Natural killer cell (primary cell): ENCODE data around the gene FLT1. TPM values are rescaled to one million over a fixed set of nuclear protein-coding genes. Genes with fewer than 3 reads are reported as not detected.

Experiments used
- ATAC-seq, 3 donors: fragments of 150-1000 bp in 2 of 3; fragments of 200-7000 bp in 1 of 3; cut with Tn5 transposase; 1 replicate in 1 of 3; 2 replicates in 2 of 3; pipeline ENCODE4 v1.10.0; 2021; ENCODE audit warnings: mild to moderate bottlenecking in 2 of 3, moderate library complexity in 2 of 3
- DNase-seq, 2 donors: peaks; one replicate each; pipeline versions ENCODE4 v3.0.0 to v3.0.0-alpha.2; 2013 to 2021; ENCODE audit warnings: mixed read lengths in 1 of 2
- H3K27ac ChIP-seq: one replicate; pipeline ENCODE4 v1.5.1; 2013; ENCODE audit warnings: mild to moderate bottlenecking, low read length
- H3K27me3 ChIP-seq: one replicate; pipeline ENCODE4 v1.6.1; 2013; ENCODE audit warnings: low read length; ENCODE audit not compliant: control insufficient read depth, insufficient read depth
- H3K36me3 ChIP-seq: one replicate; pipeline ENCODE4 v1.6.1; 2013; ENCODE audit warnings: low read length; ENCODE audit not compliant: control insufficient read depth, insufficient read depth
- H3K4me1 ChIP-seq: one replicate; pipeline ENCODE4 v1.6.1; 2013; ENCODE audit warnings: low read length; ENCODE audit not compliant: control insufficient read depth, insufficient read depth
- H3K4me3 ChIP-seq: one replicate; pipeline ENCODE4 v1.5.1; 2013; ENCODE audit warnings: low read length
- H3K9me3 ChIP-seq: one replicate; pipeline ENCODE4 v1.6.1; 2013; ENCODE audit warnings: low read length; ENCODE audit not compliant: control insufficient read depth, insufficient read depth
- H3K27ac Mint-ChIP-seq, 2 donors: one replicate each; pipeline ENCODE4 v1.8.0; 2022; ENCODE audit warnings: mild to moderate bottlenecking in 2 of 2, mixed read lengths in 2 of 2, moderate library complexity in 1 of 2
- H3K27me3 Mint-ChIP-seq, 2 donors: one replicate each; pipeline ENCODE4 v1.8.0; 2022; ENCODE audit warnings: low read depth in 2 of 2, mixed read lengths in 2 of 2
- H3K36me3 Mint-ChIP-seq: one replicate; pipeline ENCODE4 v1.8.0; 2022; ENCODE audit warnings: mixed read lengths
- H3K4me1 Mint-ChIP-seq, 2 donors: one replicate each; pipeline ENCODE4 v1.8.0; 2022; ENCODE audit warnings: mixed read lengths in 2 of 2
- H3K4me3 Mint-ChIP-seq: one replicate; pipeline ENCODE4 v1.8.0; 2022; ENCODE audit warnings: mild to moderate bottlenecking, moderate library complexity, mixed read lengths
- H3K9me3 Mint-ChIP-seq, 2 donors: one replicate each; pipeline ENCODE4 v1.8.0; 2022; ENCODE audit warnings: mixed read lengths in 2 of 2
- WGBS: methylation state at CpG from one replicate; pipeline ENCODE4 v1.1.7; 2013; ENCODE audit warnings: missing lambda C conversion rate; ENCODE audit not compliant: insufficient coverage; 5-methylcytosine and 5-hydroxymethylcytosine counted together
- intact Hi-C: fragments of 100-400 bp; cut with micrococcal nuclease; formaldehyde crosslinking; loops from one replicate; pipeline ENCODE4 v1.14.2; 2022
- total RNA-seq, 4 donors: library from RNA; stranded (reverse); fragments of 120-200 nt in 1 of 4; gene quantifications; one replicate each; pipeline versions ENCODE4 v1.2.3 to v1.2.4, GENCODE V29; 2013 to 2022
- TF ChIP-seq, protein P1 (sequence below): fragments of 200-600 bp; IDR thresholded peaks from one replicate; pipeline ENCODE4 v1.8.0; 2022; ENCODE audit warnings: antibody characterized with exemption

FLT1 gene
- total RNA-seq, 3 donors from 2014 or later (not counting 1 experiment from before 2014, with no cell fraction given) = 0.05 to 0.43 (median 0.07) TPM

GRCh38 chr13:28408235-28408848, 86.6 kb downstream of the FLT1 start:
- Histone ChIP-seq H3K27me3 (no peaks in the 10 kb centered on the region), H3K27ac (no peak overlapping the region), H3K36me3 (no peaks in the 10 kb centered on the region), H3K4me1 (peaks cover 12% of the 10 kb centered on the region), H3K9me3 (no peaks in the 10 kb centered on the region), H3K4me3 (no peak overlapping the region)
- TF ChIP-seq, protein P1, sequence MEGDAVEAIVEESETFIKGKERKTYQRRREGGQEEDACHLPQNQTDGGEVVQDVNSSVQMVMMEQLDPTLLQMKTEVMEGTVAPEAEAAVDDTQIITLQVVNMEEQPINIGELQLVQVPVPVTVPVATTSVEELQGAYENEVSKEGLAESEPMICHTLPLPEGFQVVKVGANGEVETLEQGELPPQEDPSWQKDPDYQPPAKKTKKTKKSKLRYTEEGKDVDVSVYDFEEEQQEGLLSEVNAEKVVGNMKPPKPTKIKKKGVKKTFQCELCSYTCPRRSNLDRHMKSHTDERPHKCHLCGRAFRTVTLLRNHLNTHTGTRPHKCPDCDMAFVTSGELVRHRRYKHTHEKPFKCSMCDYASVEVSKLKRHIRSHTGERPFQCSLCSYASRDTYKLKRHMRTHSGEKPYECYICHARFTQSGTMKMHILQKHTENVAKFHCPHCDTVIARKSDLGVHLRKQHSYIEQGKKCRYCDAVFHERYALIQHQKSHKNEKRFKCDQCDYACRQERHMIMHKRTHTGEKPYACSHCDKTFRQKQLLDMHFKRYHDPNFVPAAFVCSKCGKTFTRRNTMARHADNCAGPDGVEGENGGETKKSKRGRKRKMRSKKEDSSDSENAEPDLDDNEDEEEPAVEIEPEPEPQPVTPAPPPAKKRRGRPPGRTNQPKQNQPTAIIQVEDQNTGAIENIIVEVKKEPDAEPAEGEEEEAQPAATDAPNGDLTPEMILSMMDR = no peak
- intact Hi-C loops = no loop called here
- DNase-seq (peak in 1 of 2 donors; percentile 6), ATAC-seq (peak; percentile 54 to 64 (median 57))
- peak overlapping the region; percentile 75 for H3K4me3 Mint-ChIP-seq
- H3K36me3 Mint-ChIP-seq = no peaks in the 10 kb centered on the region
- H3K27ac Mint-ChIP-seq = peak overlapping the region in 1 of 2 donors; percentile 25
- H3K9me3 Mint-ChIP-seq = no peaks in the 10 kb centered on the region
- peaks cover 21 to 27% of the 10 kb centered on the region in 2 donors for H3K4me1 Mint-ChIP-seq
- H3K27me3 Mint-ChIP-seq = peaks cover 5 to 8% of the 10 kb centered on the region in 2 donors
- WGBS = 12% methylated on average over 8 of the region's 8 CpGs

DNA sequence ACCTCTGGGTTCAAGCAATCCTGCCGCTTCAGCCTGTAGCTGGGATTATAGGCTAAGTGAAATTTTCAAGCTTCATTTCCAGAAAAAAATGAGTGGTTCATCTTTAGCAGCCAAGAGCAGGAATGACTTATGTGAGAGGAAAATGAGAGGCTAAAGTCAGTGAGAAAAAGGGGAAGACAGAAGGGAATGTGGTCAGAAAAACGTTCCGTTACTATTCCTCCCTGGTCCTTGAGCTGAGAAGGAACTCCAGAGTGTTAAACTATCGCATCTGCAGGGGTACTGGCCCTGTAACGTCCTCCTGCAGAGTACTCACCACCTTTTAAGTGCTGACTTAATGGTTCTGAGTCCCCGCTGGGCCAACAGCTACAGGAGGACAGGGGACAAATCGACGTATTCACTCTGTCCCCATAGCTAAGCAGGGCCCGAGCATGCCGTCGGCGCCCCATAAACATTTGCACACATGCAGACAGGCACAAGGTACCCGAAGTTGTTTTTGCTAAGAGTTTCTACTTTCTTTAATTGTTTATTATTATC, 88.1 kb downstream of the FLT1 start:
- TF ChIP-seq, protein P1 = no peak
- Mint-ChIP-seq H3K4me1 (peaks cover 24 to 30% of the 10 kb centered on the region in 2 donors), H3K9me3 (no peaks in the 10 kb centered on the region), H3K27me3 (peaks cover 5 to 8% of the 10 kb centered on the region in 2 donors), H3K27ac (no peak overlapping the region), H3K4me3 (no peak overlapping the region), H3K36me3 (no peaks in the 10 kb centered on the region)
- H3K4me3 ChIP-seq = no peak overlapping the region
- ATAC-seq = no peak
- H3K9me3 ChIP-seq = no peaks in the 10 kb centered on the region
- whole genome bisulfite sequencing = 84% methylated on average over 13 of the region's 13 CpGs
- no peaks in the 10 kb centered on the region for H3K27me3 ChIP-seq
- intact Hi-C loops = no loop called here
- no peaks in the 10 kb centered on the region for H3K36me3 ChIP-seq
- H3K4me1 ChIP-seq = peaks cover 12% of the 10 kb centered on the region
- no peak overlapping the region for H3K27ac ChIP-seq
- no peak for DNase-seq

GRCh38 chr13:28402057-28402381, 92.9 kb downstream of the FLT1 start:
- H3K27me3 Mint-ChIP-seq = peaks cover 2 to 8% of the 10 kb centered on the region in 2 donors
- no peaks in the 10 kb centered on the region for H3K27me3 ChIP-seq
- no peaks in the 10 kb centered on the region for H3K36me3 ChIP-seq
- no peak overlapping the region for H3K27ac ChIP-seq
- H3K4me1 Mint-ChIP-seq = peaks cover 10% of the 10 kb centered on the region in 2 donors
- no peaks in the 10 kb centered on the region for H3K4me1 ChIP-seq
- no peaks in the 10 kb centered on the region for H3K9me3 Mint-ChIP-seq
- H3K36me3 Mint-ChIP-seq = no peaks in the 10 kb centered on the region
- H3K4me3 Mint-ChIP-seq = no peak overlapping the region
- no peak for ATAC-seq
- no peak for DNase-seq
- WGBS = 75% methylated on average over 5 of the region's 5 CpGs
- intact Hi-C loops = no loop called here
- TF ChIP-seq, protein P1 = no peak
- no peaks in the 10 kb centered on the region for H3K9me3 ChIP-seq
- no peak overlapping the region for H3K4me3 ChIP-seq
- peak overlapping the region in 1 of 2 donors; percentile 10 for H3K27ac Mint-ChIP-seq
